GM18951 (cell line): ENCODE results near the gene LYSET.

Experiments used
- POLR2A ChIP-seq: IDR thresholded peaks from 4 replicates; pipeline ENCODE4 v1.6.1; 2011; ENCODE audit warnings: mild to moderate bottlenecking; ENCODE audit not compliant: insufficient read length, insufficient read depth; ENCODE audit errors: extremely low read depth
- in situ Hi-C: fragments of 300-500 bp; cut with MboI; formaldehyde crosslinking; loops from one replicate; pipeline ENCODE4 v1.12.0; 2022; ENCODE audit warnings: low sequenced_read_pairs, mixed read lengths, inconsistent platforms; ENCODE audit not compliant: unreplicated experiment

Gene LYSET

GRCh38 chr14:93228550-93228949, 43.4 kb downstream of the LYSET start:
- no peak for TF ChIP-seq POLR2A
- in situ Hi-C loops: loop anchor here (25.0 kb wide), 1 partner anchor 309 kb away; no protein-coding TSS in a partner anchor

GRCh38 chr14:93230539-93230938, 45.4 kb downstream of the LYSET start:
- in situ Hi-C loops: loop anchor here (10.0 to 25.0 kb wide), 2 partner anchors 307 to 394 kb away; no protein-coding TSS in a partner anchor
- TF ChIP-seq POLR2A: no peak

GRCh38 chr14:93231129-93231979, 46.2 kb downstream of the LYSET start:
- in situ Hi-C loops: loop anchor here (10.0 to 25.0 kb wide), 2 partner anchors 306 to 393 kb away; no protein-coding TSS in a partner anchor

GRCh38 chr14:93232159-93232558, 47.0 kb downstream of the LYSET start:
- no peak for TF ChIP-seq POLR2A
- in situ Hi-C loops: loop anchor here (10.0 to 25.0 kb wide), 2 partner anchors 305 to 393 kb away; no protein-coding TSS in a partner anchor

More at GRCh38 chr14:93231129-93231979, 46.2 kb downstream of the LYSET start:
- no peak for TF ChIP-seq POLR2A

- in situ Hi-C loops: loop anchor here (10.0 to 25.0 kb wide), 2 partner anchors 304 to 392 kb away; no protein-coding TSS in a partner anchor
Measured at GRCh38 chr14:93233078-93233477, 48.0 kb downstream of the LYSET start.

GRCh38 chr14:93234798-93235197, 49.7 kb downstream of the LYSET start:
- in situ Hi-C loops: loop anchor here (10.0 to 25.0 kb wide), 2 partner anchors 303 to 390 kb away; no protein-coding TSS in a partner anchor
- TF ChIP-seq POLR2A: no peak
